Liver (tissue), 3 donors: ENCODE data around the gene SLAIN2.

Experiments
- ATF3 ChIP-seq: IDR thresholded peaks from 2 replicates; pipeline ENCODE4 v1.6.1; 2016; ENCODE audit warnings: antibody characterized with exemption
- FOXA2 ChIP-seq: IDR thresholded peaks from 2 replicates; pipeline ENCODE4 v1.6.1; 2016; ENCODE audit warnings: antibody characterized with exemption
- RAD21 ChIP-seq, 2 donors: IDR thresholded peaks; 2 replicates each; pipeline ENCODE4 v1.6.1; 2016; ENCODE audit warnings: antibody characterized with exemption in 2 of 2, mild to moderate bottlenecking in 2 of 2
- TAF1 ChIP-seq: conservative IDR thresholded peaks from 2 replicates; pipeline ENCODE4 v1.6.1; 2016; ENCODE audit warnings: antibody characterized with exemption, mild to moderate bottlenecking
- YY1 ChIP-seq: IDR thresholded peaks from 2 replicates; pipeline ENCODE4 v1.6.1; 2016; ENCODE audit warnings: antibody characterized with exemption, mild to moderate bottlenecking
- TF ChIP-seq, protein P1 (sequence below): fragments of 150-350 bp; IDR thresholded peaks from 2 replicates; pipeline ENCODE4 v1.5.1; 2017; ENCODE audit warnings: improper control_type of control experiment, low read depth, low read length; ENCODE audit not compliant: missing input control
- TF ChIP-seq, protein P2 (sequence below): IDR thresholded peaks from 2 replicates; pipeline ENCODE4 v1.6.1; 2016; ENCODE audit warnings: antibody characterized with exemption, mild to moderate bottlenecking
- donor health status: healthy.
- donor health status: healthy.

DNA sequence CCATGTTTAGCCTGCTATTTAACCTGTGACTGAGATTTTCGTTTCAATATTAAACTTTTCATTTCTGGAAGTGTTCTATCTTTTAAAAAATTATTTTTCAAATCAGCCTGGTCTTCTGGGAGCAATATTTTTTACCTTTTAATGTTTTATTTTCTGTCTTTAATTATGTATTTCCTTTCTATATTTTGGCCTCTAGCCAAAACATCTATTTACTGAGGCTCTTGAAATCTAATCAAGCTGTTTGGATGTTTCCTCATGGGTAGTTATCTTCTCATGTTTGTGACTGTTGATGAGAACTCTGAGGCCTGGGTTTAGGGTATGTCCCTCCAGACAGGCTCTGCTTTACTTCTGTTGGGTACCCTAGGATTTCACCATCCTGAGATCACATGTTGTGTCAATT is 131.5 kb downstream of the SLAIN2 start:
- TF ChIP-seq TAF1 (no peak), ATF3 (no peak), YY1 (no peak), FOXA2 (no peak), RAD21 (IDR thresholded peaks at IDR 0.05) (no peak)
- TF ChIP-seq, protein P1, sequence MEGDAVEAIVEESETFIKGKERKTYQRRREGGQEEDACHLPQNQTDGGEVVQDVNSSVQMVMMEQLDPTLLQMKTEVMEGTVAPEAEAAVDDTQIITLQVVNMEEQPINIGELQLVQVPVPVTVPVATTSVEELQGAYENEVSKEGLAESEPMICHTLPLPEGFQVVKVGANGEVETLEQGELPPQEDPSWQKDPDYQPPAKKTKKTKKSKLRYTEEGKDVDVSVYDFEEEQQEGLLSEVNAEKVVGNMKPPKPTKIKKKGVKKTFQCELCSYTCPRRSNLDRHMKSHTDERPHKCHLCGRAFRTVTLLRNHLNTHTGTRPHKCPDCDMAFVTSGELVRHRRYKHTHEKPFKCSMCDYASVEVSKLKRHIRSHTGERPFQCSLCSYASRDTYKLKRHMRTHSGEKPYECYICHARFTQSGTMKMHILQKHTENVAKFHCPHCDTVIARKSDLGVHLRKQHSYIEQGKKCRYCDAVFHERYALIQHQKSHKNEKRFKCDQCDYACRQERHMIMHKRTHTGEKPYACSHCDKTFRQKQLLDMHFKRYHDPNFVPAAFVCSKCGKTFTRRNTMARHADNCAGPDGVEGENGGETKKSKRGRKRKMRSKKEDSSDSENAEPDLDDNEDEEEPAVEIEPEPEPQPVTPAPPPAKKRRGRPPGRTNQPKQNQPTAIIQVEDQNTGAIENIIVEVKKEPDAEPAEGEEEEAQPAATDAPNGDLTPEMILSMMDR, result no peak
- TF ChIP-seq, protein P2, sequence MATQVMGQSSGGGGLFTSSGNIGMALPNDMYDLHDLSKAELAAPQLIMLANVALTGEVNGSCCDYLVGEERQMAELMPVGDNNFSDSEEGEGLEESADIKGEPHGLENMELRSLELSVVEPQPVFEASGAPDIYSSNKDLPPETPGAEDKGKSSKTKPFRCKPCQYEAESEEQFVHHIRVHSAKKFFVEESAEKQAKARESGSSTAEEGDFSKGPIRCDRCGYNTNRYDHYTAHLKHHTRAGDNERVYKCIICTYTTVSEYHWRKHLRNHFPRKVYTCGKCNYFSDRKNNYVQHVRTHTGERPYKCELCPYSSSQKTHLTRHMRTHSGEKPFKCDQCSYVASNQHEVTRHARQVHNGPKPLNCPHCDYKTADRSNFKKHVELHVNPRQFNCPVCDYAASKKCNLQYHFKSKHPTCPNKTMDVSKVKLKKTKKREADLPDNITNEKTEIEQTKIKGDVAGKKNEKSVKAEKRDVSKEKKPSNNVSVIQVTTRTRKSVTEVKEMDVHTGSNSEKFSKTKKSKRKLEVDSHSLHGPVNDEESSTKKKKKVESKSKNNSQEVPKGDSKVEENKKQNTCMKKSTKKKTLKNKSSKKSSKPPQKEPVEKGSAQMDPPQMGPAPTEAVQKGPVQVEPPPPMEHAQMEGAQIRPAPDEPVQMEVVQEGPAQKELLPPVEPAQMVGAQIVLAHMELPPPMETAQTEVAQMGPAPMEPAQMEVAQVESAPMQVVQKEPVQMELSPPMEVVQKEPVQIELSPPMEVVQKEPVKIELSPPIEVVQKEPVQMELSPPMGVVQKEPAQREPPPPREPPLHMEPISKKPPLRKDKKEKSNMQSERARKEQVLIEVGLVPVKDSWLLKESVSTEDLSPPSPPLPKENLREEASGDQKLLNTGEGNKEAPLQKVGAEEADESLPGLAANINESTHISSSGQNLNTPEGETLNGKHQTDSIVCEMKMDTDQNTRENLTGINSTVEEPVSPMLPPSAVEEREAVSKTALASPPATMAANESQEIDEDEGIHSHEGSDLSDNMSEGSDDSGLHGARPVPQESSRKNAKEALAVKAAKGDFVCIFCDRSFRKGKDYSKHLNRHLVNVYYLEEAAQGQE, result no peak
